GM20000 (cell line): ENCODE results near the gene CTNNA2.

ENCODE experiments used
- DNase-seq: peaks from one replicate; pipeline ENCODE4 v3.0.0; 2012; ENCODE audit warnings: low spot score
- TF ChIP-seq, protein P1 (sequence below): IDR thresholded peaks from 2 replicates; pipeline ENCODE4 v1.5.1; 2012; ENCODE audit warnings: mild to moderate bottlenecking, control low read depth; ENCODE audit errors: extremely low read depth, missing control alignments

The CTNNA2 gene

DNA sequence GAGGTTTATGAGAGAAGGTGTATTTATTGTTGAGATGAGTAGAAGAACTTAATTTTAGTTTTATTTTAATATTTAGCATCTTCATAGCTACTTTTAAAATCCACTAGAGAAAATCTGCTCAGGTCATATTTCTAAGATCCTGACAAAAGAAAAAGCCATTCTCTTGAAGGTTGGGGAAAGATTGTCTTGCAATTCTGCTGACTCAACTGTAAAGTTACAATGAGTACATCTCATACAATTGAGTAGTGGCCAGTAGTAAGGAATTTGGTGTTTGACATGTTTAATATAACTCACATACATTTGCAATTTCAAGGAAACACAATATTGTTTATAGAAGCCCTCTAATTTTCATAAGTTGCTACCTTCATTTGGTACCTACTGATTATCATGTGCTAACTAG lies 447.2 kb downstream of the CTNNA2 start:
- DNase-seq = no peak
- TF ChIP-seq, protein P1, sequence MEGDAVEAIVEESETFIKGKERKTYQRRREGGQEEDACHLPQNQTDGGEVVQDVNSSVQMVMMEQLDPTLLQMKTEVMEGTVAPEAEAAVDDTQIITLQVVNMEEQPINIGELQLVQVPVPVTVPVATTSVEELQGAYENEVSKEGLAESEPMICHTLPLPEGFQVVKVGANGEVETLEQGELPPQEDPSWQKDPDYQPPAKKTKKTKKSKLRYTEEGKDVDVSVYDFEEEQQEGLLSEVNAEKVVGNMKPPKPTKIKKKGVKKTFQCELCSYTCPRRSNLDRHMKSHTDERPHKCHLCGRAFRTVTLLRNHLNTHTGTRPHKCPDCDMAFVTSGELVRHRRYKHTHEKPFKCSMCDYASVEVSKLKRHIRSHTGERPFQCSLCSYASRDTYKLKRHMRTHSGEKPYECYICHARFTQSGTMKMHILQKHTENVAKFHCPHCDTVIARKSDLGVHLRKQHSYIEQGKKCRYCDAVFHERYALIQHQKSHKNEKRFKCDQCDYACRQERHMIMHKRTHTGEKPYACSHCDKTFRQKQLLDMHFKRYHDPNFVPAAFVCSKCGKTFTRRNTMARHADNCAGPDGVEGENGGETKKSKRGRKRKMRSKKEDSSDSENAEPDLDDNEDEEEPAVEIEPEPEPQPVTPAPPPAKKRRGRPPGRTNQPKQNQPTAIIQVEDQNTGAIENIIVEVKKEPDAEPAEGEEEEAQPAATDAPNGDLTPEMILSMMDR = no peak

DNA sequence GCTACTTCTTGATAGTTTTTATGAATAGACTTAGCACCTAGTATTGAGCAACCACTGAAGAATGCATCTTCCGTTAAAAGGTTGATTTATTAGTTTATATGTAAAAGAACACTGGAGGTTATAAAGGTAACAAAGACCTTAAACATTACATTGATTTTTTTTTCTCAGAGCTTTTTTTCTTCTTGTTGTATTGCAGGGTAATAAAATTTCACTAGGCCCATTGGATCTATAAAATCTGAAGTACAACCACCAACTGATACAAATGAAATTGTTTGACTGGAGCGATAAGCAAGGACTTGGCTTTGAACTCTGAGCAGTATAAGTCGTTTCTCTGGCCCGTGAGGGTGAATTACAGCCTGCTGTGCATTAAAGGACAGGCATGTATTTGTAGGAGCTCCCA lies 447.7 kb downstream of the CTNNA2 start:
- no peak for DNase-seq
- TF ChIP-seq, protein P1 = no peak

DNA sequence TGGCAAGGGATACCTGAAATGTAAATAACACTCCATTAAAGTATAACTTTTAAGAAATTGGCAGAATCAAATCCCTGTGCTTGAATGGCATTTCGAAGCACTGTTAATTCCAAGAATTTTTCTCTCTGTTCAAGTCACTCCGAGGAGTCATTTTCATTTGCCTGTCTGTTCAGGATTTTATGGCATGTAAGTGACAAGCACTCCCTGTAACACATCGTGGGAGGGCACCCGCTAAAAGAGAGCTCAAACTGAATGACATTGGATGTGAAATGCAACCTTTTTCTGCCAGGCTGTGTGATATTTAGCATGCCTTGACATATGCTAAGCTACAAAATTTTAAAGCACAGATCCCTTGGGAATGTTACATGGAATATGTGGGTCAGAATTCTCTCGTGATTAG lies 452.1 kb downstream of the CTNNA2 start:
- TF ChIP-seq, protein P1 = no peak
- DNase-seq = no peak

DNA sequence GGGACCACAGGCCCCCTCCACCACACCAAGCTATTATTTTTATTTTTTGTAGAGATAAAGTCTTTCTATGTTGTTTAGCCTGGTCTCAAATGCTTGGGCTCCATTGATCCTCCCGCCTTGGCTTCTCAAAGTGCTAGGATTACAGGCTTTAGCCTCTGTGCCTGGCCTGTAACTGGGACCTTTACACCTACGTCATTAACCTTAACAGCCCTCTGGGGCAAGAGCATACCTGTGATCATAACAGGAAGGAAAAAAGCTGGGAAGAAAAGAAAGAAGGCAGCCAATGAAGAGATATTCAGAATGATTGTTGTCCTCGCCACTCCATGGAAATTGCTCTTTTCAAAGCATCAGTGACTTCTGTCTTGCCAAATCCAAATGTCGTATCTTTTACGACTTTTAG lies 453.5 kb downstream of the CTNNA2 start:
- no peak for DNase-seq

DNA sequence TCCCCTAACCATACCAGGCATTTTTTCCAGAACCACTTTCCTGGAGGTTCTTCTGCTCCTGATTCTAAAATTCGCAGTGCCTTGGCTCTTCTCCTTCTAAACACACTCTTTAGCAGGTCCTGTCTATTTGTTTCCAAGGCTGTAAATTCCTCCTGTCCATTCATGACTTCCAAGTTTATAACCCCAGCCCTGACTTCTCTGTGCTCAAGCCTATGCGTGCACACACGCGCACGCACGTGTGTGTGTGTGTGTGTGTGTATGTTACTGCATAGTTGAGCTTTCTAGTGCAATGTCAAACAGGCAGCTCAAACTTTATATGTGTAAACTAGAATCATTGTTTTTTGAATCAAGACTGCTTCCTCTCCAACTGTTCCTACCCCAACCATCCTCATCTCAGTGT lies 454.0 kb downstream of the CTNNA2 start:
- no peak for DNase-seq
- TF ChIP-seq, protein P1 = no peak

More for the DNA sequence above, 453.5 kb downstream of the CTNNA2 start:
- TF ChIP-seq, protein P1 = no peak

DNA sequence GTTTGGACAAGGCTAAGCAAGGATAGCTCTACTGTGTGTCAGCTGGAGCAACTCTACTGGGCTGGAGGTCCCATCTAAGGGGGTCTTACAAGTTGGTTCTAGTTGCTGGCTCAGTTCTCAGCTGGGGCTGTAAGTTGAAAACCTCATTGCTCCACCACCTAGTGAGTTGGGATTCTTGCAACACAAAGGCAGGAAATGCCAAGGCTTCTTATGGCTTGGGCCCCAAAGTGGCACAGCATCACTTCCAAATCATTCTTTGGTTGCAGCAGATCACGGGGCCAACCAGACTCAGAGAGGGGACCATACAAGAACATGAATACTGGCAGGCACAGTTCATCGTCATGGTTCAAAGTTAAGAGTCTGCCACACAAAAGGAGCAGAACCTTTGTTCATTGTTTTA lies 459.0 kb downstream of the CTNNA2 start:
- DNase-seq = no peak
- TF ChIP-seq, protein P1 = no peak

DNA sequence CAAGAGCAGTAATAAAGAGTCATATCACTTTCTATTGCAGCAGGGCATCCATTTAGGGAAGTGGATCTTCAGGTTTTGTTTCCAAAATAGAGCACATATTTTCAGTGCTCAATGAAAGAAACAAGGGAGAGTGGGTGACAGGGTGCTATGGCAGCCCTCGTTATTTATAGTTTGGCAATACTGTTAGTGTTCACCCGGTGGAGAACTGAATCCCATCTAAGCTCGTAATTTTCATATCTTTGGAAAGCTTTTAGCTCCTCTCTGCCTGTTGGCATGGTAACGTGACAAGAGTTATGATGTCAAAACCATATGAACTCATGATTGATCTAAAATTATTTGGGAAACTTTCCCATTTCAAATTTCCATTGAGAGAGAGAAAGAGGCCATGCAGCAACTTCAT lies 459.8 kb downstream of the CTNNA2 start:
- no peak for DNase-seq
- TF ChIP-seq, protein P1 = no peak
